Measurements from ENCODE around the gene ACOT9. TPM values are rescaled to one million over a fixed set of nuclear protein-coding genes. Genes with fewer than 3 reads are reported as not detected.

The ACOT9 gene, protein sequence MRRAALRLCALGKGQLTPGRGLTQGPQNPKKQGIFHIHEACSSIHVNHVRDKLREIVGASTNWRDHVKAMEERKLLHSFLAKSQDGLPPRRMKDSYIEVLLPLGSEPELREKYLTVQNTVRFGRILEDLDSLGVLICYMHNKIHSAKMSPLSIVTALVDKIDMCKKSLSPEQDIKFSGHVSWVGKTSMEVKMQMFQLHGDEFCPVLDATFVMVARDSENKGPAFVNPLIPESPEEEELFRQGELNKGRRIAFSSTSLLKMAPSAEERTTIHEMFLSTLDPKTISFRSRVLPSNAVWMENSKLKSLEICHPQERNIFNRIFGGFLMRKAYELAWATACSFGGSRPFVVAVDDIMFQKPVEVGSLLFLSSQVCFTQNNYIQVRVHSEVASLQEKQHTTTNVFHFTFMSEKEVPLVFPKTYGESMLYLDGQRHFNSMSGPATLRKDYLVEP
- total RNA-seq (10 to 100 TPM; 44.8 to 79.7 (median 64.6) TPM), polyA plus RNA-seq (10 to 100 TPM; 70.8 to 71.4 TPM)
- long read RNA-seq, donor 1, transcript ACOT9-204 (16 exons, 3,117 nt) = major isoform, 29 of 72 reads
- long read RNA-seq, donor 1, transcript ACOT9-201 (15 exons, 1,675 nt) = minor isoform, 28 of 72 reads
- long read RNA-seq, donor 1, partial matches to known transcripts = 3 of 72 reads
- long read RNA-seq, donor 1, other reads (novel, unspliced or antisense) = 11 of 72 reads
- long read RNA-seq, donor 2, transcript ACOT9-204 (16 exons, 3,117 nt) = major isoform, 66 of 108 reads
- long read RNA-seq, donor 2, transcript ACOT9-201 (15 exons, 1,675 nt) = minor isoform, 27 of 108 reads
- long read RNA-seq, donor 2, partial matches to known transcripts = 7 of 108 reads
- long read RNA-seq, donor 2, other reads (novel, unspliced or antisense) = 8 of 108 reads
- long read RNA-seq, donor 3, transcript ACOT9-201 (15 exons, 1,675 nt) = minor isoform, 39 of 166 reads
- long read RNA-seq, donor 3, transcript ACOT9-204 (16 exons, 3,117 nt) = major isoform, 93 of 166 reads
- long read RNA-seq, donor 3, partial matches to known transcripts = 4 of 166 reads
- long read RNA-seq, donor 3, other reads (novel, unspliced or antisense) = 30 of 166 reads

DNA sequence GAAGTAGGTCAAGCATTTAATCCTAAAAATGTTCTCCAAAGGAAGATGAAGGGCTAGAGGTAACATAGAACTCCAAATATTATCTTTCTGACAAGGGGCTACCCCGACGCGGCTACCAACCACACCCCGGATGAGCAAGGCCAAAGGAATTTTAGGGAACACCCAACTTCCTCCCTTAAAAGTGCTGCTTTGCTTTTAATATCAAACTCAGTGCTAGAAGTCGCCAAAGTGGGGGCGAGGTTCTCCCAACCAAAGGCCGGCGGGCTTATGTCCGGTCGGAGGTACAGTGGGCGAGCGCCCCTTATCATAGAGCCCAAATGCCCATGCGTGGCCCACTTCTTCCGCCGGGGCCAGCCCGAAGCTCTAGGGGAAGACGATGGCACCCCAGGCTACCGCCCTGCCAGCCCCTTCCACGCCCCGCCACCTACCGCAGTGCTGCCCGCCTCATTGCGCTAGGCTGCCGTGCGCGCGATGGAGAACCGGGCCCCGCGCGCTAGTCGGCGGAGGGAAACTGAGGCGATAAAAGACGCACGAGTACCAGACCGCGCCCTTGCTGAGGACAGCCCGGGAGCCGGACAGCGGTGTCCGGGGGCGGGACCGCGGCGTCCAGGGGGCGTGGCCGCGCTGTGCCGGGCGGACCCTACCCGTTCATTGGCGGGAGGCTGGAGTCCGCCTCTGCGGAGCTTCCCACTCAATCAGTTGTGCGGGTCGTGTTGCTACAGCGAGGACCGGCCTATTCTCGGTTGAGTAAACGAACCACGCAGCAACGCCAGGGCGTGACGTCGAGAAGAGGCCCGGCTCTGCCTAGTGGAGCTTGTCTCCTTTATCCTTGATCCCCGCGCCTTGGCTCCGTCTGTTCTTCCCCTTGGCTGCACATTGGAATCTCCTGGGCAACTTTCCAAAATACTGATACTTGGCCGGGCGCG, at the start of gene ACOT9:
Gene ACOT9 (minus strand): TSS at position 580 of the 926 bp plus-strand sequence. CDS start 132 bp downstream, at position 448.
- Histone ChIP-seq H3K4me1 (peaks cover 0 to 14% (median 9%) of the 10 kb centered on the region in 9 donors), H3K27me3 (no peaks in the 10 kb centered on the region), H3K9me3 (peaks cover 0 to 6% (median 0%) of the 10 kb centered on the region in 11 donors), H3K27ac (peak within 1 kb of the TSS; percentile 94 to 99 (median 96)), H3K4me3 (peak within 1 kb of the TSS; percentile 55 to 94 (median 78)), H3K36me3 (no peaks in the 10 kb centered on the region)
- intact Hi-C loops (cut with DNase I) = loop anchor here in 3 of 10 donors (1.0 to 5.0 kb wide), 3 partner anchors 38 to 164 kb away; partner anchors contain the start of genes SAT1 (in 2 of the 3) and APOO (in 1 of the 3)
- WGBS, 2 donors = 1% methylated on average over 43 to 72 of the region's 73 CpGs
- ATAC-seq (peak; percentile 97 to 99 (median 98)), DNase-seq (peak; percentile 91 to 93)
- TF ChIP-seq, protein P1, sequence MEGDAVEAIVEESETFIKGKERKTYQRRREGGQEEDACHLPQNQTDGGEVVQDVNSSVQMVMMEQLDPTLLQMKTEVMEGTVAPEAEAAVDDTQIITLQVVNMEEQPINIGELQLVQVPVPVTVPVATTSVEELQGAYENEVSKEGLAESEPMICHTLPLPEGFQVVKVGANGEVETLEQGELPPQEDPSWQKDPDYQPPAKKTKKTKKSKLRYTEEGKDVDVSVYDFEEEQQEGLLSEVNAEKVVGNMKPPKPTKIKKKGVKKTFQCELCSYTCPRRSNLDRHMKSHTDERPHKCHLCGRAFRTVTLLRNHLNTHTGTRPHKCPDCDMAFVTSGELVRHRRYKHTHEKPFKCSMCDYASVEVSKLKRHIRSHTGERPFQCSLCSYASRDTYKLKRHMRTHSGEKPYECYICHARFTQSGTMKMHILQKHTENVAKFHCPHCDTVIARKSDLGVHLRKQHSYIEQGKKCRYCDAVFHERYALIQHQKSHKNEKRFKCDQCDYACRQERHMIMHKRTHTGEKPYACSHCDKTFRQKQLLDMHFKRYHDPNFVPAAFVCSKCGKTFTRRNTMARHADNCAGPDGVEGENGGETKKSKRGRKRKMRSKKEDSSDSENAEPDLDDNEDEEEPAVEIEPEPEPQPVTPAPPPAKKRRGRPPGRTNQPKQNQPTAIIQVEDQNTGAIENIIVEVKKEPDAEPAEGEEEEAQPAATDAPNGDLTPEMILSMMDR (IDR thresholded peaks at IDR 0.05) = no peak

- DNase-seq (no peak), ATAC-seq (no peak)
- 68 to 71% methylated on average over 10 to 11 of the region's 11 CpGs for WGBS, 2 donors
- H3K27me3 ChIP-seq = no peaks in the 10 kb centered on the region
- H3K4me3 ChIP-seq = no peak overlapping the region
- intact Hi-C loops (cut with DNase I) = no loop called here
- TF ChIP-seq, protein P1 (IDR thresholded peaks at IDR 0.05) = no peak
- H3K9me3 ChIP-seq = no peaks in the 10 kb centered on the region
- H3K27ac ChIP-seq = no peak overlapping the region
- peaks cover 0 to 10% (median 0%) of the 10 kb centered on the region in 9 donors for H3K4me1 ChIP-seq
- H3K36me3 ChIP-seq = peaks cover 0 to 15% (median 0%) of the 10 kb centered on the region in 9 donors
These were observed 47.0 kb upstream of the ACOT9 start for GRCh38 chrX:23790155-23790497.

- Histone ChIP-seq H3K27me3 (no peaks in the 10 kb centered on the region), H3K4me3 (no peak overlapping the region), H3K27ac (no peak overlapping the region), H3K4me1 (peaks cover 0 to 15% (median 0%) of the 10 kb centered on the region in 9 donors), H3K9me3 (no peaks in the 10 kb centered on the region), H3K36me3 (peaks cover 0 to 20% (median 0%) of the 10 kb centered on the region in 9 donors)
- intact Hi-C loops (cut with DNase I) = loop anchor here in 2 of 10 donors (10.0 kb wide), 2 partner anchors 65 to 115 kb away; partner anchors contain the start of genes APOO (in 1 of the 2) and CXorf58 (in 1 of the 2)
- ATAC-seq (no peak), DNase-seq (no peak)
- 93 to 94% methylated on average over 8 of the region's 8 CpGs for WGBS, 2 donors
- TF ChIP-seq, protein P1 (IDR thresholded peaks at IDR 0.05) = no peak
These were observed 46.5 kb upstream of the ACOT9 start for GRCh38 chrX:23789386-23790154.
